ENCODE results near the gene CBARP. TPM values are rescaled to one million over a fixed set of nuclear protein-coding genes. Genes with fewer than 3 reads are reported as not detected.

Gene CBARP
- total RNA-seq, 2 experiments from 2014 or later, result 0.09 to 0.13 TPM

- peaks cover 45% of the 10 kb centered on the region; the same call in 1 of the 2 replicates for H3K79me2 ChIP-seq (ENCODE audit: insufficient read depth, low read depth, low read length)
- ChIA-PET CTCF (ENCODE audit: unreplicated experiment) (no interaction called here), POLR2A (no interaction called here)
Measured at GRCh38 chr19:1254530-1255185, 16.9 kb upstream of the CBARP start.

GRCh38 chr19:1254081-1254527 lies 16.3 kb upstream of the CBARP start:
- Histone ChIP-seq H3K4me3 (ENCODE audit: low read depth, low read length, poor library complexity, severe bottlenecking) (no peak overlapping the region), H3K4me1 (ENCODE audit: insufficient read depth, low read length, poor library complexity, severe bottlenecking) (peaks cover 44% of the 10 kb centered on the region), H3K79me2 (ENCODE audit: insufficient read depth, low read depth, low read length) (peaks cover 45% of the 10 kb centered on the region; the same call in 1 of the 2 replicates), H3K9me3 (ENCODE audit: low read length) (no peaks in the 10 kb centered on the region), H3K9me2 (ENCODE audit: insufficient read depth, low read length) (no peaks in the 10 kb centered on the region), H4K20me1 (ENCODE audit: insufficient read depth, low read length) (0 out of 2 replicates have a peak, but pooled peaks cover 7% of the 10 kb centered on the region), H3K36me3 (ENCODE audit: insufficient read depth, low read length) (peaks cover 78% of the 10 kb centered on the region), H2AFZ (ENCODE audit: low read length) (no peak overlapping the region), H3K4me2 (ENCODE audit: low read length) (no peak overlapping the region), H3K27ac (ENCODE audit: low read depth, low read length, poor library complexity, severe bottlenecking) (no peak overlapping the region)
- no TSS peak for BruUV-seq (replicated peaks)
- ChIA-PET POLR2A (interaction anchor here (1.7 kb wide), 1 partner anchor 15 kb away, joined by 13 read pairs; the partner anchor contains the start of gene CIRBP), CTCF (ENCODE audit: unreplicated experiment) (no interaction called here)
- intact Hi-C loops (cut with micrococcal nuclease; ENCODE audit: unreplicated experiment), result no loop called here
- no peak for DNase-seq (ENCODE audit: low spot score)
- no peak for TF ChIP-seq CTCF (conservative IDR thresholded peaks at IDR 0.05; ENCODE audit: low read length)

More at GRCh38 chr19:1254530-1255185, 16.9 kb upstream of the CBARP start:
- no TSS peak for BruUV-seq (replicated peaks)
- H3K9me3 ChIP-seq (ENCODE audit: low read length), result no peaks in the 10 kb centered on the region
- no peak overlapping the region for H2AFZ ChIP-seq (ENCODE audit: low read length)
- no peak for DNase-seq (ENCODE audit: low spot score)
- no peak overlapping the region for H3K4me2 ChIP-seq (ENCODE audit: low read length)
- no peak for TF ChIP-seq CTCF (conservative IDR thresholded peaks at IDR 0.05; ENCODE audit: low read length)
- TF ChIP-seq EZH2phosphoT487 (IDR thresholded peaks at IDR 0.05; ENCODE audit: borderline replicate concordance, low read depth, low read length), result no peak
- peaks cover 78% of the 10 kb centered on the region for H3K36me3 ChIP-seq (ENCODE audit: insufficient read depth, low read length)
- no peak overlapping the region for H3K27ac ChIP-seq (ENCODE audit: low read depth, low read length, poor library complexity, severe bottlenecking)
- no peak overlapping the region for H3K4me3 ChIP-seq (ENCODE audit: low read depth, low read length, poor library complexity, severe bottlenecking)
- H3K4me1 ChIP-seq (ENCODE audit: insufficient read depth, low read length, poor library complexity, severe bottlenecking), result peaks cover 50% of the 10 kb centered on the region
- intact Hi-C loops (cut with micrococcal nuclease; ENCODE audit: unreplicated experiment), result no loop called here
- 0 out of 2 replicates have a peak, but pooled peaks cover 7% of the 10 kb centered on the region for H4K20me1 ChIP-seq (ENCODE audit: insufficient read depth, low read length)
- H3K9me2 ChIP-seq (ENCODE audit: insufficient read depth, low read length), result no peaks in the 10 kb centered on the region

- H4K20me1 ChIP-seq (ENCODE audit: insufficient read depth, low read length), result 0 out of 2 replicates have a peak, but pooled peaks cover 7% of the 10 kb centered on the region
- peak overlapping the region; percentile 87 for H3K27ac ChIP-seq (ENCODE audit: low read depth, low read length, poor library complexity, severe bottlenecking)
- no peaks in the 10 kb centered on the region for H3K9me3 ChIP-seq (ENCODE audit: low read length)
- H3K4me3 ChIP-seq (ENCODE audit: low read depth, low read length, poor library complexity, severe bottlenecking), result peak overlapping the region; percentile 97
- no TSS peak for BruUV-seq (replicated peaks)
- peaks cover 78% of the 10 kb centered on the region for H3K36me3 ChIP-seq (ENCODE audit: insufficient read depth, low read length)
- intact Hi-C loops (cut with micrococcal nuclease; ENCODE audit: unreplicated experiment), result loop anchor here (1.0 kb wide), 1 partner anchor 8 kb away; no protein-coding TSS in a partner anchor
- POLR2A ChIA-PET, result interaction anchor here (1.1 to 1.7 kb wide), 3 partner anchors 10 to 22 kb away, joined by 3 to 13 read pairs (median 3); partner anchors contain the start of genes CIRBP and FAM174C
- CTCF ChIA-PET (ENCODE audit: unreplicated experiment), result no interaction called here
- peaks cover 45% of the 10 kb centered on the region; the same call in 1 of the 2 replicates for H3K79me2 ChIP-seq (ENCODE audit: insufficient read depth, low read depth, low read length)
- no peaks in the 10 kb centered on the region for H3K9me2 ChIP-seq (ENCODE audit: insufficient read depth, low read length)
- TF ChIP-seq CTCF (conservative IDR thresholded peaks at IDR 0.05; ENCODE audit: low read length) (no peak), EZH2phosphoT487 (IDR thresholded peaks at IDR 0.05; ENCODE audit: borderline replicate concordance, low read depth, low read length) (no peak)
- H2AFZ ChIP-seq (ENCODE audit: low read length), result no peak overlapping the region
- DNase-seq (ENCODE audit: low spot score), result no peak
- peak overlapping the region; percentile 100 for H3K4me2 ChIP-seq (ENCODE audit: low read length)
- peaks cover 39% of the 10 kb centered on the region for H3K4me1 ChIP-seq (ENCODE audit: insufficient read depth, low read length, poor library complexity, severe bottlenecking)
Measured at GRCh38 chr19:1253514-1254080, 15.8 kb upstream of the CBARP start.

Measured in OCI-LY7 (cell line).